ENCODE results near the gene TCEA2.

DNA sequence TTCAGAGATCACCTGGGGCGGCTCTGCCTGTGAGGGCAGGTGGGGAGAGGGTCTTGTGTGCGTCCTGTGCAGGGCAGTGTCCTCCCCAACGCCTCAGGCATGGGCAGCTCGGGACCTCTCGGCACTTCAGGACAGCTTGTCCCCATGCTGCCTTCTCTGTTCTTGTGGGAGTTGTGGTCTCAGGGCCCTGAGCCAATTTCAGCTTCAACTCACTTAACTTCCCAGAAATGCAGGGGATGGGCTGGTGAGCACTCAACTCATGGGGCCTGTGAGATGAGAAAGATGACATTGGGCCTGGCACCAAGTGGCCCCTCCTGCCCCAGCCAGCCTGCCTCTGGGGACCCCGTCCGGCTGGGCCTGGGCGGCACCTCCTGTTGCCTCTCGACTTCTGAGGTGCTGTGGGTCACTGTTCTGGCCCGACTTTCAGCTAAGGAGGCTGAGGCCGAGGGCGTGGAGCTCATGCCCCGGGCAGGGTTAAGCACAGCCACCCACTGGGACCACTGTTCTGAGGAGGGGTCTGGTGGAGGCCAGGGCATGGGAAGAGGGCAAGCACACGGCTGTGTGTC lies 9.6 kb downstream of the TCEA2 start:
- TF ChIP-seq SUZ12 (IDR thresholded peaks at IDR 0.05; ENCODE audit: extremely low read depth, insufficient read depth, insufficient read length) (no peak), YY1 (IDR thresholded peaks at IDR 0.05; ENCODE audit: insufficient read depth, insufficient read length) (no peak)

Data from NT2/D1 (cell line).